Panc1 (cell line): Measurements from ENCODE around the gene INPP5F.

Source experiments
- TCF7L2 ChIP-seq: IDR thresholded peaks from 2 replicates; pipeline ENCODE4 v1.6.1; 2011; ENCODE audit warnings: mild to moderate bottlenecking, low read depth, low read length, inconsistent platforms
- TF ChIP-seq, protein P1 (sequence below): fragments of 450-650 bp; IDR thresholded peaks from 2 replicates; pipeline ENCODE4 v1.5.1; 2017; ENCODE audit warnings: mild to moderate bottlenecking

DNA sequence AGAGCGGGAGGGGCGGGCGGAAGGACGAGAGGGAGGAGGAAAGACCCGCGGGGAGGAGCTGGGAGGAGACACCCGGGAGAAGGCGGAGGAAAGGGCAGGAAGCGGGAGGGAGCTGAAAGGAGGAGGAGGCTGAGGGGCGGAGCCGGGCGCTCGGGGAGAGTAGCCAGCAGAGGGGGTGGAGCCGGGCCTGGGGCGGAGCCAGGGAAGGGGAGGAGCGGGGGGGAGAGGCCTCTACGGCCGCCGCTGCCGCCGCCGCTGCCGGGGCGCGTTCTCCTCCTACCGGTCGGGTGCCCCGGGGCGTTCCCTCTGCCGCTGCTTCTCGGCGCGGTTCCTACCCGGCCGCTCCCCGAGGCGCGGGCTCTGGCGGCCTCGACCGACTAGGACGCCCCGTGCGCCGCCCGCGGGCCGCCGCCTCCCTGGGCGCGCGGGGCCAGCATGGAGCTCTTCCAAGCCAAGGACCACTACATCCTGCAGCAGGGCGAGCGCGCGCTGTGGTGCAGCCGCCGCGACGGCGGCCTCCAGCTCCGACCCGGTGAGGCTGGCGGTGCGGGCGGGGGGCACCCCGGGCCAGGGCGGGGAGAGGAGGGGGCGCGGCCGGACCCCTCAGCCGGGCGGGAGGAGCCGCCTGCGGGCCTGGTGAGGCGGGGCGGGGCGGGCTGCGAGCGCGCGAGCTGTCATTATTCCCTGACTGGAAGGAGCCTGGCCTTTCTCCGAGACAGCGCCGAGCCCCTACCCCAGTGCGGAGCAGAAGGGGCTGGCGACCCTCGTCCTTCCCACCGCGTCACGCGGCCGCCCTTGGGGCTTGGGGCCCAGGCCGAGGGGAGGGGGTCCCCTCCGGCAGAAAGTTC, at the start of gene INPP5F:
- TF ChIP-seq TCF7L2, result no peak
- TF ChIP-seq, protein P1, sequence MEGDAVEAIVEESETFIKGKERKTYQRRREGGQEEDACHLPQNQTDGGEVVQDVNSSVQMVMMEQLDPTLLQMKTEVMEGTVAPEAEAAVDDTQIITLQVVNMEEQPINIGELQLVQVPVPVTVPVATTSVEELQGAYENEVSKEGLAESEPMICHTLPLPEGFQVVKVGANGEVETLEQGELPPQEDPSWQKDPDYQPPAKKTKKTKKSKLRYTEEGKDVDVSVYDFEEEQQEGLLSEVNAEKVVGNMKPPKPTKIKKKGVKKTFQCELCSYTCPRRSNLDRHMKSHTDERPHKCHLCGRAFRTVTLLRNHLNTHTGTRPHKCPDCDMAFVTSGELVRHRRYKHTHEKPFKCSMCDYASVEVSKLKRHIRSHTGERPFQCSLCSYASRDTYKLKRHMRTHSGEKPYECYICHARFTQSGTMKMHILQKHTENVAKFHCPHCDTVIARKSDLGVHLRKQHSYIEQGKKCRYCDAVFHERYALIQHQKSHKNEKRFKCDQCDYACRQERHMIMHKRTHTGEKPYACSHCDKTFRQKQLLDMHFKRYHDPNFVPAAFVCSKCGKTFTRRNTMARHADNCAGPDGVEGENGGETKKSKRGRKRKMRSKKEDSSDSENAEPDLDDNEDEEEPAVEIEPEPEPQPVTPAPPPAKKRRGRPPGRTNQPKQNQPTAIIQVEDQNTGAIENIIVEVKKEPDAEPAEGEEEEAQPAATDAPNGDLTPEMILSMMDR, result no peak; the same call in 1 of the 2 replicates
